Measurements from ENCODE around the gene OR13C9.

OR13C9 gene

GRCh38 chr9:104586496-104587180 lies 31.4 kb downstream of the OR13C9 start:
- Mint-ChIP-seq H3K36me3 (ENCODE audit: low read depth) (no peaks in the 10 kb centered on the region), H3K4me3 (no peak overlapping the region), H3K27ac (no peak overlapping the region), H3K9me3 (no peaks in the 10 kb centered on the region), H3K27me3 (ENCODE audit: low read depth) (no peaks in the 10 kb centered on the region), H3K4me1 (ENCODE audit: low read depth) (no peaks in the 10 kb centered on the region)

GRCh38 chr9:104580562-104580961 lies 37.4 kb downstream of the OR13C9 start:
- no peaks in the 10 kb centered on the region for H3K36me3 Mint-ChIP-seq (ENCODE audit: low read depth)
- no peaks in the 10 kb centered on the region for H3K4me1 Mint-ChIP-seq (ENCODE audit: low read depth)
- no peaks in the 10 kb centered on the region for H3K27me3 Mint-ChIP-seq (ENCODE audit: low read depth)
- H3K27ac Mint-ChIP-seq: no peak overlapping the region
- no peak overlapping the region for H3K4me3 Mint-ChIP-seq
- no peaks in the 10 kb centered on the region for H3K9me3 Mint-ChIP-seq

- Mint-ChIP-seq H3K9me3 (peaks cover 4% of the 10 kb centered on the region), H3K36me3 (ENCODE audit: low read depth) (no peaks in the 10 kb centered on the region), H3K4me3 (no peak overlapping the region), H3K27me3 (ENCODE audit: low read depth) (no peaks in the 10 kb centered on the region), H3K4me1 (ENCODE audit: low read depth) (no peaks in the 10 kb centered on the region), H3K27ac (no peak overlapping the region)
Measured at GRCh38 chr9:104577263-104577662, 40.7 kb downstream of the OR13C9 start.

GRCh38 chr9:104575456-104575855 lies 42.5 kb downstream of the OR13C9 start:
- no peaks in the 10 kb centered on the region for H3K27me3 Mint-ChIP-seq (ENCODE audit: low read depth)
- H3K4me3 Mint-ChIP-seq: no peak overlapping the region

GRCh38 chr9:104572612-104573011 lies 45.4 kb downstream of the OR13C9 start:
- Mint-ChIP-seq H3K9me3 (peaks cover 4% of the 10 kb centered on the region), H3K4me3 (no peak overlapping the region), H3K27ac (no peak overlapping the region), H3K27me3 (ENCODE audit: low read depth) (no peaks in the 10 kb centered on the region), H3K36me3 (ENCODE audit: low read depth) (no peaks in the 10 kb centered on the region), H3K4me1 (ENCODE audit: low read depth) (no peaks in the 10 kb centered on the region)

More at GRCh38 chr9:104575456-104575855, 42.5 kb downstream of the OR13C9 start:
- H3K4me1 Mint-ChIP-seq (ENCODE audit: low read depth): no peaks in the 10 kb centered on the region
- H3K36me3 Mint-ChIP-seq (ENCODE audit: low read depth): no peaks in the 10 kb centered on the region
- H3K9me3 Mint-ChIP-seq: peaks cover 4% of the 10 kb centered on the region
- no peak overlapping the region for H3K27ac Mint-ChIP-seq

- Mint-ChIP-seq H3K9me3 (peaks cover 4% of the 10 kb centered on the region), H3K27ac (no peak within 1 kb of the TSS), H3K27me3 (ENCODE audit: low read depth) (no peaks in the 10 kb centered on the region), H3K4me3 (no peak within 1 kb of the TSS), H3K36me3 (ENCODE audit: low read depth) (no peaks in the 10 kb centered on the region), H3K4me1 (ENCODE audit: low read depth) (no peaks in the 10 kb centered on the region)
Measured at GRCh38 chr9:104568868-104569267, 49.1 kb downstream of the OR13C9 start, which contains the start of gene OR13C8. OR13C8 (plus strand) TSS chr9:104569168; CDS start chr9:104569168, 0 bp downstream.
